Upper lobe of left lung (tissue), 6 donors: ENCODE data around the gene CXCL6. TPM values are rescaled to one million over a fixed set of nuclear protein-coding genes. Genes with fewer than 3 reads are reported as not detected.

Experiments used
- ATAC-seq, 2 donors: fragments of 200-7000 bp; cut with Tn5 transposase; one replicate each; pipeline ENCODE4 v1.9.1; 2022; ENCODE audit warnings: mild to moderate bottlenecking in 2 of 2, moderate library complexity in 2 of 2; ENCODE audit not compliant: low FRiP score in 2 of 2
- DNase-seq, 2 donors: peaks; one replicate each; pipeline ENCODE4 v3.0.0-alpha.2; 2019 to 2020
- H3K27ac ChIP-seq, 4 donors: fragments of 200-600 bp; sonication (generic); one replicate each; pipeline ENCODE4 v1.5.1; 2016 to 2019
- H3K27me3 ChIP-seq, 4 donors: fragments of 200-600 bp; sonication (generic); one replicate each; pipeline ENCODE4 v1.5.1; 2017 to 2019
- H3K36me3 ChIP-seq, 4 donors: fragments of 200-600 bp; sonication (generic); one replicate each; pipeline ENCODE4 v1.5.1; 2016 to 2019
- H3K4me1 ChIP-seq, 4 donors: fragments of 200-600 bp; sonication (generic); one replicate each; pipeline ENCODE4 v1.5.1; 2018 to 2019
- H3K4me3 ChIP-seq, 4 donors: fragments of 200-600 bp; sonication (generic); one replicate each; pipeline ENCODE4 v1.5.1; 2017 to 2019; ENCODE audit warnings: mild to moderate bottlenecking in 2 of 4, moderate library complexity in 1 of 4
- H3K9me3 ChIP-seq, 4 donors: fragments of 200-600 bp; sonication (generic); one replicate each; pipeline ENCODE4 v1.5.1; 2018 to 2019
- EP300 ChIP-seq, 4 donors: sonication (generic); formaldehyde crosslinking; IDR thresholded peaks; one replicate each; pipeline ENCODE4 v1.5.1; 2017; ENCODE audit warnings: antibody characterized with exemption in 4 of 4, control low read depth in 2 of 4
- POLR2A ChIP-seq, 4 donors: fragments of 450-650 bp; IDR thresholded peaks; one replicate each; pipeline ENCODE4 v1.5.1; 2016 to 2017; ENCODE audit warnings: antibody characterized with exemption in 4 of 4, mild to moderate bottlenecking in 2 of 4
- POLR2AphosphoS5 ChIP-seq, 2 donors: sonication (generic); formaldehyde crosslinking; IDR thresholded peaks; one replicate each; pipeline ENCODE4 v1.5.1; 2017; ENCODE audit warnings: antibody characterized with exemption in 2 of 2
- WGBS, 2 donors: methylation state at CpG; one replicate each; pipeline ENCODE4 v1.1.5; 2017 to 2018; 5-methylcytosine and 5-hydroxymethylcytosine counted together
- total RNA-seq, 6 donors: library from RNA; depleted of rRNA in 4 of 6; stranded (reverse); fragments of >200 nt in 4 of 6; gene quantifications; one replicate each; pipeline versions ENCODE4 v1.1.0 to v1.2.1, GENCODE V29; 2016 to 2021
- TF ChIP-seq, protein P1 (sequence below), 6 experiments: fragments of 450-650 bp in 4 of 6; fragments of 200-600 bp in 2 of 6; sonication (generic) in 2 of 6; IDR thresholded peaks; one replicate each; pipeline ENCODE4 v1.5.1; 2016 to 2019; ENCODE audit warnings: antibody characterized with exemption in 6 of 6
- donor health status: DM: no; HTN: no; CAD: no; lungs with moderate emphysema.
- donor health status: DM: no; HTN: yes; CAD: no; lungs with severe emphysema.

CXCL6 gene
- total RNA-seq, 6 donors from 2014 or later, result 0.29 to 19.7 (median 0.71) TPM; not detected in 1

DNA sequence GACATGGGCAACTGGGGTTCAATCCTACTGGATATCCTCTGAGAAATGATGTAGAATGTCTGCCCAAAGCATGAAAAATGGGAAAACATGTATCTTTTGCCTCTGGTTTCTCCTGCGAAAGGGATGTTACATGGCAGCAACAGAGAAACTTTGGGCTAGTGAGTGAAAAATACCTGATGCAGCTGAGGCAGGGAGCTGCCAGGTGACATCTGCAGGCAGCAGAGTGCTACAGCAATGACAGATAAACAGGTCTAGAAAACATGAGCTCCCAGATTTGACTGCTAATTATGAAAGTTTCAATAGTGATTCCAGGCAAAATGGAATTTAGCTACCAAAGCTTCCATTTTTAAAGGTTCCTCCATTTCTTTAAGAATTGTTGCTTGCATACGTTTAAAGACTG, 27.9 kb downstream of the CXCL6 start:
- no peak overlapping the region for H3K27ac ChIP-seq
- ATAC-seq (no peak), DNase-seq (no peak)
- H3K4me3 ChIP-seq, result no peak overlapping the region
- no peaks in the 10 kb centered on the region for H3K36me3 ChIP-seq
- H3K9me3 ChIP-seq, result no peaks in the 10 kb centered on the region
- 76 to 81% methylated on average over 2 of the region's 2 CpGs for WGBS, 2 donors
- TF ChIP-seq, protein P1, sequence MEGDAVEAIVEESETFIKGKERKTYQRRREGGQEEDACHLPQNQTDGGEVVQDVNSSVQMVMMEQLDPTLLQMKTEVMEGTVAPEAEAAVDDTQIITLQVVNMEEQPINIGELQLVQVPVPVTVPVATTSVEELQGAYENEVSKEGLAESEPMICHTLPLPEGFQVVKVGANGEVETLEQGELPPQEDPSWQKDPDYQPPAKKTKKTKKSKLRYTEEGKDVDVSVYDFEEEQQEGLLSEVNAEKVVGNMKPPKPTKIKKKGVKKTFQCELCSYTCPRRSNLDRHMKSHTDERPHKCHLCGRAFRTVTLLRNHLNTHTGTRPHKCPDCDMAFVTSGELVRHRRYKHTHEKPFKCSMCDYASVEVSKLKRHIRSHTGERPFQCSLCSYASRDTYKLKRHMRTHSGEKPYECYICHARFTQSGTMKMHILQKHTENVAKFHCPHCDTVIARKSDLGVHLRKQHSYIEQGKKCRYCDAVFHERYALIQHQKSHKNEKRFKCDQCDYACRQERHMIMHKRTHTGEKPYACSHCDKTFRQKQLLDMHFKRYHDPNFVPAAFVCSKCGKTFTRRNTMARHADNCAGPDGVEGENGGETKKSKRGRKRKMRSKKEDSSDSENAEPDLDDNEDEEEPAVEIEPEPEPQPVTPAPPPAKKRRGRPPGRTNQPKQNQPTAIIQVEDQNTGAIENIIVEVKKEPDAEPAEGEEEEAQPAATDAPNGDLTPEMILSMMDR (IDR thresholded peaks at IDR 0.05), result peak in 2 of 6 experiments; percentile 14 to 26
- no peak for TF ChIP-seq POLR2A (IDR thresholded peaks at IDR 0.05)
- H3K27me3 ChIP-seq, result no peaks in the 10 kb centered on the region
- peaks cover 8 to 20% (median 12%) of the 10 kb centered on the region in 4 donors for H3K4me1 ChIP-seq

DNA sequence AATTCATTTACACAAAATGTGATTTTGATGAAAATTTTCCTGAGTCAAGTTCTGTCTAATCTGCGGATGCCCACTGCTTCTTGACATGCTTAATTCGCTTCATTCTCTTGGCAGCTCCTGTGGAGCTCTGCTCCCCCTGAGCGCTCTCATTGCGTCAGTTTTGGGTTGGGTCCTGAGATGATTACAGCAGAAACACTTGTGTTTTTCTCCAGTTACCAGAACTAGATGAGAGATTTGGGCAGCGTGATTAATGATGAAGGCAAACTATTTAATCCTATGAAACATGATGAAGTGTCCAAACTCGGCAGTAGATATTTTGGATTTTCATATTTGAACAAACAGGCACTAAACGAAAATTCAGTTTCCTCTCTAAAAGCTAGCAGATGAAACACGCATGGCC, 28.5 kb downstream of the CXCL6 start:
- no peak for ATAC-seq
- Histone ChIP-seq H3K4me3 (no peak overlapping the region), H3K27me3 (no peaks in the 10 kb centered on the region), H3K36me3 (no peaks in the 10 kb centered on the region), H3K9me3 (no peaks in the 10 kb centered on the region), H3K27ac (no peak overlapping the region), H3K4me1 (peaks cover 12 to 23% (median 18%) of the 10 kb centered on the region in 4 donors)
- DNase-seq, result no peak
- 80 to 82% methylated on average over 8 of the region's 8 CpGs for WGBS, 2 donors
- TF ChIP-seq, protein P1 (IDR thresholded peaks at IDR 0.05), result no peak
- TF ChIP-seq POLR2A (IDR thresholded peaks at IDR 0.05) (no peak), EP300 (IDR thresholded peaks at IDR 0.05) (no peak), POLR2AphosphoS5 (IDR thresholded peaks at IDR 0.05) (no peak)

DNA sequence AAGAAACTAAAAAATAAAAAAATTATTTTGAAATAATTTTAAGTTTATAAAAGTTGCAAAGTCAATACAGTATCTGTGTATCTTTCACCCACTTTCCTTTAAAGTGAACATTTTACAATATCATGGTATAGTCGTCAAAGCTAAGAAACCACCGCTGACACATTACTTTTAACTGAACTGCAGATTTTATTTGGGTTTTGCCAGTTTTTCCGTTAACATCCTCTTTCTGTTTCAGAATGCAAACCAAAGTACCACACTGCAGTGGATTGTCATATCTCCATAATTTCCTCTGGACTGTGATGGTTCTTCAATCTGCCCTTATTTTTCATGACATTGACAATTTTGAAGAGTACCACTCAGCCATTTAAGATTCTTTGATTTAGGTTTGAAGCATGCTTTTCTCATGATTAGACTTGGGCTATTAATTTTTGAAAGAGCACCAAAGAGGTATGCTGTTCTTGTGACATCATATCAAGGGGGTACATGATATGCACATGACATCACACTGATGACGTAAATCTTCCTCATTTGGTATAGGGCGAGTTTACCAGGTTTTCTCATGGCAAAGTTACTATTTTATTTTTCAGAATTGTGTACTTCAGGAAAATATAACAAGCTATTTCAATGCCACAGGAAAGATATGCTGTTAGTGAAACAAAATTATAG, 29.1 kb downstream of the CXCL6 start:
- DNase-seq (no peak), ATAC-seq (no peak)
- no peak overlapping the region for H3K4me3 ChIP-seq

GRCh38 chr4:73866246-73866645, 29.8 kb downstream of the CXCL6 start:
- no peak for DNase-seq
- no peak for ATAC-seq
- TF ChIP-seq POLR2AphosphoS5 (IDR thresholded peaks at IDR 0.05) (no peak), EP300 (IDR thresholded peaks at IDR 0.05) (no peak), POLR2A (IDR thresholded peaks at IDR 0.05) (no peak)
- TF ChIP-seq, protein P1 (IDR thresholded peaks at IDR 0.05), result no peak
- Histone ChIP-seq H3K4me3 (no peak overlapping the region), H3K9me3 (no peaks in the 10 kb centered on the region), H3K27me3 (no peaks in the 10 kb centered on the region), H3K4me1 (peaks cover 16 to 32% (median 21%) of the 10 kb centered on the region in 4 donors), H3K27ac (no peak overlapping the region), H3K36me3 (no peaks in the 10 kb centered on the region)
- 43 to 61% methylated on average over 2 of the region's 2 CpGs for WGBS, 2 donors

More for the DNA sequence above, 29.1 kb downstream of the CXCL6 start:
- peaks cover 16 to 25% (median 19%) of the 10 kb centered on the region in 4 donors for H3K4me1 ChIP-seq
- no peaks in the 10 kb centered on the region for H3K9me3 ChIP-seq
- 79 to 87% methylated on average over 5 of the region's 5 CpGs for WGBS, 2 donors
- H3K27ac ChIP-seq, result no peak overlapping the region
- no peaks in the 10 kb centered on the region for H3K27me3 ChIP-seq
- no peaks in the 10 kb centered on the region for H3K36me3 ChIP-seq
- TF ChIP-seq EP300 (IDR thresholded peaks at IDR 0.05) (no peak), POLR2AphosphoS5 (IDR thresholded peaks at IDR 0.05) (no peak), POLR2A (IDR thresholded peaks at IDR 0.05) (no peak)
- TF ChIP-seq, protein P1 (IDR thresholded peaks at IDR 0.05), result no peak

GRCh38 chr4:73867783-73868182, 31.3 kb downstream of the CXCL6 start:
- DNase-seq, result peak in 1 of 2 donors; percentile 70
- H3K4me1 ChIP-seq, result peaks cover 16 to 32% (median 21%) of the 10 kb centered on the region in 4 donors
- no peaks in the 10 kb centered on the region for H3K36me3 ChIP-seq
- 64 to 73% methylated on average over 3 of the region's 3 CpGs for WGBS, 2 donors
- ATAC-seq, result no peak
- TF ChIP-seq, protein P1 (IDR thresholded peaks at IDR 0.05), result no peak
- TF ChIP-seq POLR2A (IDR thresholded peaks at IDR 0.05), result no peak
- no peak for TF ChIP-seq EP300 (IDR thresholded peaks at IDR 0.05)
- no peak for TF ChIP-seq POLR2AphosphoS5 (IDR thresholded peaks at IDR 0.05)
- no peaks in the 10 kb centered on the region for H3K9me3 ChIP-seq
- H3K27ac ChIP-seq, result no peak overlapping the region
- no peaks in the 10 kb centered on the region for H3K27me3 ChIP-seq
- no peak overlapping the region for H3K4me3 ChIP-seq
